Suprapubic skin (tissue), 3 donors: ENCODE measurements around the gene KRTAP27-1.

Experiments used
- POLR2AphosphoS5 ChIP-seq, 3 donors: sonication (generic); formaldehyde crosslinking; IDR thresholded peaks; one replicate each; pipeline ENCODE4 v1.6.1; 2017; ENCODE audit warnings: antibody characterized with exemption in 3 of 3
- TF ChIP-seq, protein P1 (sequence below), 2 donors: fragments of 200-600 bp in 1 of 2; fragments of 450-650 bp in 1 of 2; sonication (generic) in 1 of 2; IDR thresholded peaks; one replicate each; pipeline ENCODE4 v1.5.1; 2016 to 2019; ENCODE audit warnings: antibody characterized with exemption in 2 of 2, mild to moderate bottlenecking in 1 of 2, moderate library complexity in 1 of 2

GRCh38 chr21:30315701-30316100 is 21.8 kb downstream of the KRTAP27-1 start:
- TF ChIP-seq, protein P1, sequence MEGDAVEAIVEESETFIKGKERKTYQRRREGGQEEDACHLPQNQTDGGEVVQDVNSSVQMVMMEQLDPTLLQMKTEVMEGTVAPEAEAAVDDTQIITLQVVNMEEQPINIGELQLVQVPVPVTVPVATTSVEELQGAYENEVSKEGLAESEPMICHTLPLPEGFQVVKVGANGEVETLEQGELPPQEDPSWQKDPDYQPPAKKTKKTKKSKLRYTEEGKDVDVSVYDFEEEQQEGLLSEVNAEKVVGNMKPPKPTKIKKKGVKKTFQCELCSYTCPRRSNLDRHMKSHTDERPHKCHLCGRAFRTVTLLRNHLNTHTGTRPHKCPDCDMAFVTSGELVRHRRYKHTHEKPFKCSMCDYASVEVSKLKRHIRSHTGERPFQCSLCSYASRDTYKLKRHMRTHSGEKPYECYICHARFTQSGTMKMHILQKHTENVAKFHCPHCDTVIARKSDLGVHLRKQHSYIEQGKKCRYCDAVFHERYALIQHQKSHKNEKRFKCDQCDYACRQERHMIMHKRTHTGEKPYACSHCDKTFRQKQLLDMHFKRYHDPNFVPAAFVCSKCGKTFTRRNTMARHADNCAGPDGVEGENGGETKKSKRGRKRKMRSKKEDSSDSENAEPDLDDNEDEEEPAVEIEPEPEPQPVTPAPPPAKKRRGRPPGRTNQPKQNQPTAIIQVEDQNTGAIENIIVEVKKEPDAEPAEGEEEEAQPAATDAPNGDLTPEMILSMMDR (IDR thresholded peaks at IDR 0.05) = no peak
- no peak for TF ChIP-seq POLR2AphosphoS5 (IDR thresholded peaks at IDR 0.05)
